Activated T-cell treated with anti-CD3 and anti-CD28 coated beads for 1 hour (primary cell): ENCODE measurements around the gene POLR1E.
"Not testable (repeated sequence)": the region's sequence is repeated elsewhere in the genome, so short reads cannot be mapped to it uniquely, and the experiment has no call there.

Source experiments
- DNase-seq: peaks from one replicate; pipeline ENCODE4 v3.0.0-alpha.2; 2020; ENCODE audit warnings: low read depth

The POLR1E gene

DNA sequence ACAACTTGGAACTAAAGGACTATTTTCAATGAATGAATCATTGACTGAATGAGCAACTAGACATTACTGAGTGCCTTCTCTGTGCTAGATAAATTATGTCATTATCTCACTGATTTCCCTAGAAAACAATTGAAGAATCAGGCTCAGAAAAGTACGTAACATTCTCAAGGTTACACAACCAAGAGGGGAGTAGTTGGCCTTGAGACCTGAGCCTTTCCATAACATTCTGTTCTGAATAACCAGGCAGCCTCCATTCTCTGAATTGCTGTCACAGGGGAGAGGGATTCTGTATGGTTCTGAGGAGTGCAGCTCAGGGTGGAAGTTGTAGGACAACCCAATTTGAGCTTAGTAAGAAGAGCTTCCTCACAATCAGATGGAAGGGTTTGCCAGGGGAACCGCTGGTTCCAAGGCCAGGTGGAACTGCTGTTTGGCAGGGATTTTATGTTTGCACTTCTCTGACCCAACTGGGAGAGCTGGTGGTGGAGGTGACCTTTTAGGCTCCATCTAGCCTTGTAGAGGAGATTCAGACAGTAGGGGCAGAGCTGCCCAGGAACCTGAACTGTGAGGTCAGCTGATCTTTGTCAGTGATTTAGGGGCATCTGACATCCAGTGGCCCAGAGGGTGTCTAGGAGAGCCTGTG, 16.3 kb downstream of the POLR1E start:
- DNase-seq = no peak

DNA sequence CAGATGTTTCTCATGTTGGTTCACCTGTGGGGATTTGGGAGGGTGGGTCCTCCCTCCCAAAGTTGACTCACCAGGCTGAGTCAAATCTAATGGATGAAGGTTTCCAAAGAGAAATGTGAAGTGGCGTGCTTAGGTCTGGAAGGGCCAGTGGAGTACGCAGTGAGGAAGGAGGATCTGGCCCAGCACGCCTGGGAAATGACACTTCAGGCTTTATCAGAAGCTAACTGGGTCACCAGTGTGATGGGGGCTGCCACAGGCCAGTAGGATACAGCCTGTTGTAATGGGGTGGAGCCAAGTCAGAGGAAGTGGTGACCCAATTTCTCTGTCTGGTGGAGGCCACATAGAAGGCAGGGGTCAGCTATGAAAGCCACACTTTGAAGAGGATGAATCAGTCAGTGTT, 18.0 kb downstream of the POLR1E start:
- no peak for DNase-seq

DNA sequence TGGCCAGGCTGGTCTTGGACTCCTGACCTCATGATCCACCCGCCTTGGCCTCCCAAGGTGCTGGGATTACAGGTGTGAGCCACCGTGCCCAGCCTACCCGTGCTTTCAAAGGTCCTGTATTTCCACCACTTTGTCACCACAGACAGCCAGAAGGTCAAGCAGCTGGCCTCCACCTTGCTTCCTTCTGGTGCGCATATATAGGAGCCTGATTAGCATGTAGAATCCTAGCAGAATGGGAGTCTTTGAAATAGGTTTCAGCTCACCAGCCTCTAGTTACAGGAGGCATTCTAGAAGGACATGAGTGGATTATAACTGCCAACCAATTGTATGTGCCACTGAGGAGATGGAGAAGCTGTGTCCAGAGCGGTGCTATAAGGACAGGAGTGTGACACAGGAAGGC, 18.9 kb downstream of the POLR1E start:
- no peak for DNase-seq

DNA sequence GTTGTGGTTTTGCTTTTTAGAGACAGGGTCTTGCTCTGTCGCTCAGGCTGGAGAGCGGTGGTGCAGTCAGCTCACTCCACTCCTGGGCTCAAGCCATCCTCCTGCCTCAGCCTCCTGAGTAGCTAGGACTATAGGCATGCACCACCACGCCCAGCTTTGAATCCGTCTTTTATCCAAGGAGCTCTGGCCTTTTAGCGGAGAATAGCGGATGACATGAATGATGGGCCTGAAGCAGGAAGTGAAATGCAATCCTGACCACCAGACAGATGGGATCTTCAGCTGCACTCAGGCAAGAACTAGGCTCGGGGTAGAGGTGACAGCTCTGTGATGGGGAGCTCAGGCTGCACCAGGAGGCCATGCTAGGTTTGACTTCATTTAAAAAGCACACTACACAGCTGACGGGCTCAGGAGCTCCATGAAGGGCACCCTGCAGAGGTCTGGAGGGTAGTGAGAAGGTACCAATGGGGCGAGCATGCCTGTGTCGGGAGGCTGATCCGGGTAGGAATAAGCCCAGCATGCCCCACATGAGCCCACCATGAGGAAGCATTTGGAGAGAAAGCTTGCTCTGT, 21.9 kb downstream of the POLR1E start:
- no peak for DNase-seq

DNA sequence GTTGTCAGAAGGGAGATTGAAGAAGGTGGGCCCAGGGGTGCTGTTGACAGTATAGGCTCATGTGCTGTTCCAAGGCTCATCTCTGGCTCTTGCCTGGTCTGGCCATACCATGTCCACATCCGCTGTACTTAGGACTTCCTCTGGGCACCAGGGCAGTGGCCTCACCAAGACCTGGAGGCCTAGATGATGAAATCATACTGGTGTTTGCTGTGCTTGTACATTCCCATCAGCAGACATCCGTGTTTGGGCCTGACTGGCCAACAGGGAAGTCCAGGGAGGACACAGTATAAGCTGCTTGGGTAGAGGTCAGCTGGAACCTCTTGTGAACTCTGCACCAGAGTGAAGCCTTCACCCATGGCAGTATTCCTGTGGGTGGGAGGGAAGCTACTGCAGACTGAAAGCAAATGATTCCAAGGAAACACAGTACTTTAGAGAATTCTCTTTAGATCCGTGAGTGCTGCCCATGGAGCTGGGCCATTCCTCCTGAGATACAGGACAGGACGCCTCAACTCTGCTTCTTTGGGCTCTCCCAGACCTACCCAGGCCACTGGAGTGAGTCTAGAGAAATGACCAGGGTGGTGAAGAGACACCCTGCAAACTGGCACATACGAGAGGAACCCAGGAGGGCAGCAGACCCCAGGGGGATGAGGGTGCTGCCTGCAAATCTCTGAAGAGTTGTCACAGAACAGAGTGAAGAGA, 22.5 kb downstream of the POLR1E start:
- DNase-seq = no peak

DNA sequence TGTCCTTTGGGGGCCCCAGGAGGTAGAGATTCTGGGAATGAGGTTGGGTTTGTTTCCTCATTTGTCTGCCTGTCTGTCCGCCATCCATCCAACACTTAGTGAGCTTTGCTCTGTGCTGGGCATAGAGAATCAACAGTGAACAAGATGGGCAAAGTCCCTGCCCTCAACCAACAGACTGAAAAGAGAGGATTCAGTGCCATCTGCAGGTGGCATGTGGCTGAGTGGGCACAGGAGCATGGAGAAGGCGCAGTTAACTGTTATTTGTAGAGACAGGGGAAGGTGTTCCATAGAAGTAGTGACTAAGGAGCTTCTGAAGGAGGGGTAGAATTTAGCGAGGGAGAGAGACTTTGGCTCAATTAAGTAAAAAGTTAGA, 23.1 kb downstream of the POLR1E start:
- no peak for DNase-seq

DNA sequence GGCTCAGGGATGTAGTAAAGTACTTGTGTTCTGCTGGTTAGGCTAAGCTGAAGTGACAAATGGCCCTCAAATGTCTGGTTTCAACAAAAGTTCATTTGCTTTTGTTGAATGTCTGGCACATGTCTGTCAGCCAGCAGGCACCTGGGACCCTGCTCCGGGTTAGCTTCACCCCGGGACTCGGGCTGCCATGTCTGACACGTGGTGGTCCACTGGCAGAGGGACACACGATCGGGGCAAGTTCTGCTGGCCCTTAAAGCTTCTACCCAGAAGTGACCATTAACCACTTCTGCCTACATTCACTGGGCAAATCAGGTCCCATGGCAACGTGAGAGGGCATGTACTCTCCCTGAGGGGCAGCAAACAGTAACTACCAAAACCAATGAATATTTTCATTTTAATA, 23.8 kb downstream of the POLR1E start:
- no peak for DNase-seq

DNA sequence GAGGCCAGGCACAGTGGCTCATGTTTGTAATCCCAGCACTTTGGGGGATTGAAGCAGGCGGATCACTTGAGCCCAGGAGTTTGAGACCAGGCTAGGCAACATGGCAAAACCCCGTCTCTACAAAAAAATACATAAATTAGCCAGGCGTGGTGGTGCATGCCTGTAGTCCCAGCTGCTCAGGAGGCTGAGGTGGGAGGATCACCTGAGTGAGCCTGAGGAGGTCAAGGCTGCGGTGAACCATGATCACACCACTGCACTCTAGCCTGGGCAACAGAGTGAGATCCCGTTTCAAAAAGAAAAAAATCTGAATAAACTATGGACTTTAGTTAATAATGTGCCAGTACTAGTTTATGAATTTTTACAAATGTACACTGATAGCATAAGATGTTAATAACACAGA, 24.3 kb downstream of the POLR1E start:
- DNase-seq = not testable (repeated sequence)

DNA sequence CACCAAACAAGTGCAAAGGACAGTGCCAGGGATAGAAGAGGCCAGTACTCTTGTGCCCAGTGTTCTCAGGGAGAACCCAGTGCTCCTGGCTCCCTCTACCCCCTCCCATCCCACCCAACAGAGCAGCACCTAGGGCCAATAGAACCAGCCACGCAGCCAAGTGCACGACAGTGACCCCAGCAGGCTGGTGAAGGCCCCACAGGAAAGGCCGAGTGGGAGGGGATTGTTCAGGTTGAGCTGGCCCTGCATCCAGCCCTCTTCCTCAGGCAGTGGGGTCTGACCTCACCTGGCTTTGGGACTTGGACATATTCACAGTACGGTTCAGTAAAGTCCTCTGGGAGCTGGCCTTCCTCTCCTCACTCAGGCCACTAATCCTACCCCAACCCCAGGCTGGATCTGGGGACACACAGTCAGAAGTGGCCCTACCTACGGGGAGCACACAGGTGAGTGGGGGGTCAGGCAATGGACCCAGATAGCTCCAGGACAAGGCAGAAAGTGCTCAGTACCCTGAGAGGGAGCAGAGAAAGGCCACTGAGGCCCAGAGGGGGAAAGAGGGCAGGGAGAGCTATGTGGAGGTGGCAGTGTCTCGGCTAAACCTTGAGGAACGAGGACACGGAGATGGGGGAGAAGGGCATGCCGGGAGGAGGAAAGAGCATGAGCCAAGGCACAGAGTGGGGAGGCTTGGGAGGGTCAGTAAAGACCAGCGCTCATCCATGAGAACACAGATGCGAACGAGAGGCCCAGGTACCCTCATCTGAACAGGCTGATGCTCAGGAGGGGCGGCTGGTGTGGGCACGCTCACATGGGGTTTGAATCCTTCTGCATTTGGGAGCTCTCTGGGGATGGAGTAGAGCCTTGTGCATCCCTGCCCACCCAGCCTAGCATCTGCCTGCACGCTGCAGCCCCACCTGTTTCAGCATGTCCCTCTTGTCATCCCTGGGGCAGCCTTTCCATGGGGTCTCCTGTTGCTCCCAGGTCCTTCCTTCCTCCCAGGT, 25.6 kb downstream of the POLR1E start:
- DNase-seq = no peak

DNA sequence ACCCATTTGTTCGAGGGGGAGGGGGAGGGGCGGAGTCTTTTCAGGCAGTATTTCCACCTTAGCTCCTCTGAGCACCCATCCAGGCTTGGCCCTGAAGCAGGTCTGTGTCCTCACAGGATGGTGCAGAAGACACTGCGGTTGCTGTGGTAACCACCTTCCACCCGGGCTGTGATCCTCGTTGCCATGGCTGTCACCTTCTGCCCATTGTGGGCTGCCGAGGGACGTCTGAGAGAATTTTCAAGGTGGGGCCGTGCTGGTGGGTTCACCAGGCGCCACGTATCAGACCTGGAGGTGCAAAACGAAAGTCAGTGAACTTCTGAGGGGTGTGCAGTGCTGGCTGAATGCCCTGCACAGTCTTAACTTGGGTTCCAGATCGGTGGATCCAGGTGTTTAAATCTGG, 26.7 kb downstream of the POLR1E start:
- DNase-seq = no peak

DNA sequence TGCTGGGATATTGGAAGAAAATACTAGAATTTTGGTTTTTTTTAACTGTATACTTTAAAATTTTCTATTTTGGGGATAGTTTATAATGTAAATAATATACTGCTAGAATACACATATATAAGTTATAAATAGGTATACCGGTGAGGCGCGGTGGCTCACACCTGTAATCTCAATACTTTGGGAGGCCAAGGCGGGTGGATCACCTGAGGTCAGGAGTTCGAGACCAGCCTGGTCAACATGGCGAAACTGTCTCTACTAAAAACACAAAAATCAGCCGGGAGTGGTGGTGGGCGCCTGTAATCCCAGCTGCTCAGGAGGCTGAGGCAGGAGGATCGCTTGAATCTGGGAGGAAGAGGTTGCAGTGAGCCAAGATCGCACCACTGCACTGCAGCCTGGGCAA, 28.7 kb downstream of the POLR1E start:
- DNase-seq = not testable (repeated sequence)

DNA sequence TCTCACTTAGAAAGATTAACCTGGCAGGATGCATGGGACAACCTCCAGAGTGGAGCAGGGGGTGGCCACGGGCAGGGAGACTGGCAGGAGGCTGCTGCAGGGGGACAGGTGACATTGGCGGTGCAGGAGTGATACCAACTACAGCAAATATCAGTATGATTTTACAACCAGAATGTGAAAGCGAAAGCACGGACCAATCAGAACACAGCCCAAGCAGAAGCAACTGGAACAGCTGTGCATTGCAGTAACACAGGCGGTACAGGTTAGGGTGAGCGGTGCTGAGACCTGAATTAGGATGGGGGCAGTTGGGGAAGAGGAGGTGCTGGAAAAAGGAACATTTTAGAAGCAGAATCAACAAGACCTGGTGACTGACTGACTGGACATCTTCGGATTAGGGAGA, 29.3 kb downstream of the POLR1E start:
- no peak for DNase-seq

DNA sequence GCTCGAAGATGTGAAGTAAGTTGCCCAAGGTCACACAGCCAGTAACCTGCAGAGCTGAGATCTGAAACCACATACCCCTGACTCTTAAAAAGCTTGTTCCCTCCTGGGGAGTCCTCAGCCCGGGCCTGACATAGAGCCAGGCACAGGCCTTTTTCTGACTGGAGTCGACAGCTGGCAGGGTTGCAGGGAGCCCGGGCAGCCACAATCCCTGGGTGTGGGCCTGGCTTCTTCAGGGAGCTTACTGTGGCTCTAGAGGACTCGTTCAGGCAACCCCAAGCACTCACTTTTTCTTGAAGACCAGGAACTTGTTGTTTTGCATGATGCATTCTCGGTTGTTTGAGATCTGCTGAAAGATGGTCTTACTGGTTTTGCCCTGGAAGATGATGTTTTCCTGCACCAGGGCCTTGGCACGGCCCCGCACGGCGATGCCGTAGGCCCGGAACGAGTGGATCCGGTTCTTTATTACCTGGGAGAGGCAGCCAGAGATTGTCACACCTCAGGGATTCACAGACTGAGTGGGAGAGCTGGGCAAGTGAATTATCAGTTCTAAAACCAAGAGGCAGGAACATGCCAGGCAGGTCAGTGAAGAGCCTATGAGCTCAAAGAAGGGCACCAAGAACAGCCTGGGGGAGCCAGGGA, 30.0 kb downstream of the POLR1E start:
- no peak for DNase-seq

DNA sequence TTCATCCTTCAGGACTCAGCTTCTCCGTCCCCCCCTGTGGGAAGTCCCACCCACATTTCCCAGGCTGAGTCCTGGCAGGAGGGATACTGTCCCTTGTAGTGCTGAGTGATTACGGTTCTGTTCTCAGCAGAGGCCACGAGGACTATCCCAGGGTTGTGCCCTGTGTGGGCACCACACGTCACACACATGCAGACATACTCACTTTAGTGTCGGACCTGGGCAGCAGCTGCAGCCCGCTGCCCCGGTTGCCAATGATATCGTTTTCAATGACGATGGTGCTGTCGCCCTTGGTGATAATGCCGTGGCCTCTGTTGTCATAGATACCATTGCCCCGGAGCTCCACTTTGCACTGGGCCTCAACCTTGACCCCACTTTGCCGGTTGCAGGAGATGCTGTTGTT, 32.2 kb downstream of the POLR1E start:
- DNase-seq = no peak

DNA sequence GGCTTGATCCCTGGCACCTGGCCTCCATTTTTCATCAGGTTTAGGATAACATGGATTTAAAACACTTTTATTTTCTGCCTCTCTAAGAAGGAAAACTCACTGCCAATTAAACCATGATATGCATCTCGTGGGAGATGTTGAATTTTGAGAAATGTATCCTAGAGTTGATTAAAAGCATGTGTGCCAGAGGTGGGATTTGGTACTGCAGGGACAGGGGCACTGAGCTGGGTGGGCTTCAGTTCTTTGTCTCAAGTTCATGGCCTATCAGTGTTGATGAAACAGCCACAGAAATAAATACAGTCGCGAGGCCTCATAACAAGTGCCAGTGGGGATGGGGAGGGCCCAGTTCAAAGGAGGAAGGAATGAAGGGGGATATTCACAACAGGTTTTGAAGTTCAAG, 34.9 kb downstream of the POLR1E start:
- no peak for DNase-seq

DNA sequence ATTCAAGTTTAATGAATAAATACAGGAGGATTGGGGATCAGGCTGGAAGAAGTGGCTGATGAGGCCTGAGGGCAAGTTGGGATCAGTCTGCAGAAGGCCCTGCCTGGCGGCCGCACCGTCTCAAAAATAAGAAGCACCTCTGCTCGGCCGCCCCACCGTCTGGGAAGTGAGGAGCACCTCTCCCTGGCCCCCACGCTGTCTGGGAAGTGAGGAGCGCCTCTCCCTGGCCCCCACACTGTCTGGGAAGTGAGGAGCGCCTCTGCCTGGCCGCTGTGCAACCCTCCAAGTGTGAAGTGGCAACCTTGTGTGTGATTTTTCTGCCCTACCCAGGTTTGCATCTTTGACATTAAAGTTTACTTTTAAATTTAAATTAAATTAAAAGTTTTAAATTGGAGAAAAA, 35.4 kb downstream of the POLR1E start:
- DNase-seq = no peak

DNA sequence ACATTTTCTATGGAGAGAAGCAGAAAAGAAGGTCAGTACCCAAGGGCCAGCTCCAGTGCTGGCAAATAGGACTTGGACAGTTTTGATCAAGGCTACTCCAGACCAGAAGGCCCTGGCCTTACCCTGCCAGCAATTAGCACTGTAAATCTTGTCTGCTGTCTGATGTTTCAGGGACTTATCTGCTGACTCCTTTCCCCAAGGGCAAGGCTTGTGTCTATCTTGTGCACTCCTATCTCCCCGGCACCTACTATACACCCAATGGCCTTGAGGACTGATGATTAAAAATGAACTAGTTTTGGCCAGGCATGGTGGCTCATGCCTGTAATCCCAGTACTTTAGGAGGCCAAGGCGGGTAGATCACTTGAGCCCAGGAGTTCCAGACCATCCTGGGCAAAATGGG, 37.2 kb downstream of the POLR1E start:
- DNase-seq = no peak

DNA sequence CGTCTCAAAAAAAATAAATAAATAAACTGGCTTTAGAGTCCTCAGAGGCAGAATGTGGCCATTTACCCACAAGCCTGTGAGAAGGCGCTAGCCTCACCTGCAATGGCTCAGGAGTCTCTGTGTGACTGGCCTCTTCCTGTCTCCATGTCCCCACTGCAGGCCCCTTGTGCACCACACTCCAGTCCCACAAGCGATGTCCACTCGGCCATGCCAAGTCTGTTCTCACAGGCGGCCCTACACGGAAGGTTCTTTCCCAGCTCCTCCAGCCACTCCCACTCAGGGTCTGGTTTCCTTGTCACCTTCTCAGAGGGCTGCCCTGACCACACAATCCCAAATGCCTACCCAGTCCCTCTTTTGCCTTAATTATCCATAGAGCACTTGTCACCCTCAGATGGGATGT, 38.2 kb downstream of the POLR1E start:
- DNase-seq = no peak

DNA sequence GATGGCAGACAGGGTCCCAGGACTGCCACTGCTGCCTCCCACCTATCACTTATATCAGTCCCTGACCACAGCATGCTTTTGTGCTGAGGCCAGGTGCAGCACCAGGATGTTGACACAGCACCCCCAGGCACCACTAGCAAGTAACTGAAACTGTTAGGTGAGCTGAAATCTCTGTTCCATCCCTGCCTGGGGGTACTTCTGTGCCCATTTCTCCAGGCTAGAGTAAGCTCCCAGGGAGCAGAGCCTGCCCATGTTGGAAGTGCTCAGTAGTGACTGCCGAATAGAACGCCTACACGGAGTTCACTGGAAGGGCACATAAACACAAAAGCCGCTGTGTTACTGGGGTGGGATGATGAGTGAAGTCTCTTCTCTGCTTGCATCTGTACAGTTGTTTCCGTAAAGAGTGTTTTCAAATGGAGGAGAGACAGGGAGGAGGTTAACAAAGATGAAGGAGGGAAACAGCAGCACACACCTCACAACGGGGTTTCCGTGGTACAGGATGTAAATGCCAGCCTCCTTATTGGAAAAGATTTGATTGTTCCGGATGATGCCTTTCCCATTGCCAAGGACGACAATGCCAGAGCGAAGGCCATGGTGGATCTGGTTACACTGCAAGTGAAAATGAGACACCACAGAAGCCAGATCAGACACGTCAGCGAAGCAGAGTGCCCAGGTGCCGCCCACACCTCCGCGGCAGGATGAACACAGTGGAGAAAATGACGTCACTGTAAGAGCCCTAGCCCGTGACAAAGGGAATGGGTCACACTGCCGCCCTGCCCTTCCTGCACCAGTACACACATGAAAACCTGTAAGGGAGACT, 43.1 kb downstream of the POLR1E start:
- peak; percentile 42 for DNase-seq

DNA sequence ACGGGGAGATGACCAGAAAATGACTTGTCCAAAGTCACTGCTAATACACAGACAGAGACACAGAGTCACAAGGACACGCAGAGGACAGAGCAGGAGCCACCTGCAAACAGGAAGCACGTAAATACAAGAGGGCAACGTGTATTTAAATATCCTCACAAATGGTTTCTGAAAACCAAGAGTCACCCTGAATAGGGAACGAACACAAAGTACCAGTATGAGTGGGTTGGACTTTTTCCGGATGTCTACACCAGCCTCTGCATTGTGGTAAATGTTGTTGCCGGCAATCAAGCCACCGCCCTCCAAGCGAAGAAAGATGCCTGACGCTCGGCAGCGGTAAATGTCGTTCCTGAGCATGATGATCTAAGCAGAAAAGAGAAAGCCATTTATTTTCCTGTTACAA, 46.0 kb downstream of the POLR1E start:
- DNase-seq = no peak

DNA sequence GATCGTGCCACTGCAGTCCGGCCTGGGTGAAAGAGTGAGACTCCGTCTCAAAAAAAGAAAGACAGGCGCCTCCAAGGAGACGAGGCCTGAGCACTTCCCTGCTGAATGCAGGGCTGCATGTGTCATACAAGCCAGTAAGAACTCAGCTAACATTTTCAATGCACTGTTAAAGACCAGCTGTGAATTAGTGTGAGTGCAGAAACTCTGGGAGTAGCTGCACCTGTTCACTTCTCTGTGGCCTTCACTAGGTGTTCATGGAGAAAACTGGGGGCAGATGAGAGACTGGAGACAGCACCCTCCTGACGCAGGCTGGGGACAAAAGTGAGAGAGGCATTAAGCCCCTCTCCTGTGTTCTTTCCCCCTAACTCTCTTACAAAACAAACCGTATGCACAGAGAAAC, 48.7 kb downstream of the POLR1E start:
- DNase-seq = no peak
